HG03354 (cell line): ENCODE measurements around the gene HDAC4.

Experiments used
- ATAC-seq: cut with Tn5 transposase; IDR thresholded peaks from one replicate; pipeline ENCODE4 v1.9.1; 2021; ENCODE audit warnings: mild to moderate bottlenecking; ENCODE audit not compliant: unreplicated experiment, poor library complexity, severe bottlenecking

Gene HDAC4

DNA sequence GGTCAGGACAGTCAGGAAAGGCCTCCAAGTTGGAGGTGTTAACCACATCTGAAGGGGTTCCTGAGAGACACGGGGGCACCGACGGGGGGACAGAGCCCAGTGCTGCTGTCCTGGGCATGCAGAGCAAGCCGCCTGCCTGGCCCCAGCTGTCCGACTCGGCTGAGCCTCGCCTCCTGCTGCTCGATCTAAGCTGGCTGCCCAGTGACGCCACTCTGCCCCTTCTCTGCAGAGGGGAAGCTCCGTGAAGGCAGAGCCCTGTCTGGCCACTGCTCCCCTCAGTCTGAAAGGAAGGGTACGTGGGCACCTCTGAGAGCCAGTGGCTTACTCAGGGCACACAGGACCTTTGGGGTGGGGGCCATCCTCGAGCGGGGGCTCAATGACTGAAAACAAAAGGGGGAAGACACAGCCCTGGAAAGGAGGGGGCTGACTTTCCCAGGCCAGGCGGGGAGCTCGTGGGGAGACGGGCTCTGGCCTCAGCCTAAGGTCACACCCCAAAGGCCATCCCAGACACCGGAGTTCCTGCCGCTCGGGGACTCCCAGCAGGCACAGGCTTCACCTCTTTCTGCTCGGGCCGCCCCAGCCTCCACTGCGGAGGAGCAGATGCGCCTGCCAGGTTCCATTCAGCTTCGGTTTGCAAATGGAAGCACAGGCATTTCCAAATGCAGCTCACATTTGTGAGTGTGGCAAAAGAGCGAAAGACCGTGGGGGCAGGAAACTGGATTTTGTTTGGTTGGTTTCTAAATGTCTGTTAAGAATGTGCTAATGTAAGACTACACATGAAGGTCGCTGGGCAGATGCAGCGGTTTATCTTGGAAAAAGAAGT, 136.9 kb downstream of the HDAC4 start:
- no peak for ATAC-seq

DNA sequence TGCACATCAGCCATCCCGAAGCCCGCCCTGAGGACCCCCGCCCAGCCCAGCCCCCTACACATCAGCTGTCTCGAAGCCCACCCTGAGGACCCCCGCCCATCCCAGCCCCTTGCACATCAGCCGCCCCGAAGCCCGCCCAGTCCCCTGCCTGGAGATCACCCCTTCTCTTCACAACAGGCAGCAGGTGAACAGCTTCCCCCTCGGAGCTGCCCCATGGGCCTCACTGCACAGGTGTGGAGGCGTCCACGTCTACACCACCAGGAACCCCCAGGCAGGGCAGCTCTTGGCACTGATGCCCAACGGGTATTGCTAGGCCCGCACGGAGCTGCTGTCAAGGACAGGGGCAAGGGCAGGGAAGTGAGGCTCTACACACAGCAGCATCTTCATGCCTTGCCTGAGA, 137.6 kb downstream of the HDAC4 start:
- no peak for ATAC-seq

DNA sequence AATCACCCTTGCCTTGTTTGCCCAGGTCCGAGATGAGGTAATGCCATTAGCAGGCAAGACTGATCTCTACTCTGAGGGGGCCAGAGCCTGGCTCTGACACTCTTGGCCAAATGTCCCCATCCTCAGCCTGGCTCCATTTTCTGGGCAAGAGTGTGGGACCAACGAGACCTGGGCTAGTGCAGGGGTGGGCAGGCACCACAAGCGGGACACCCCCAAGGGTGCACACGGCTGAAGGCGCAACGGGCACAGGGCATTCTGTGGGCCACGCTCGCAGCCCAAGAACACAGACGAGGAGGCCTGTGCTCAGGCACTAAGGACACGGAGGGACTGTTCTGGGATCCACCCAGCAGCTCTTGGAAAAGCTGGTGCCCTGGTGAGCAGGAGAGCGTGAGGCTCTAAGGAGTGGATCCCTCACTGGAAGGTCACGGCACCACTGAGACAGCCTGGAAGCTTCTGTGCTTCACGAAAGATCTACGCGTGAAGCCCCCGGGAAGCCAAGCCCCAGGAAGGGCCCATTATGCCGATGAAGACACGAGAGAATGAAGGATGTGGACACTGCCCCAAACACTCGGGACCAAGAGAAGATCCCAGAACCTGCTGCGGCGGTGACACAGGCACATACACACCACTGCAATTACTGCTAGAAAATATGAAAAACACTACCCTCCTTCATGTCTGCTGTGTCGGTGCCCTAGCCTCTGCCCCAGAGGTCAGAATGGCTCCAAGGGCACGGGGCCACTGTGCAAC, 138.2 kb downstream of the HDAC4 start:
- no peak for ATAC-seq

DNA sequence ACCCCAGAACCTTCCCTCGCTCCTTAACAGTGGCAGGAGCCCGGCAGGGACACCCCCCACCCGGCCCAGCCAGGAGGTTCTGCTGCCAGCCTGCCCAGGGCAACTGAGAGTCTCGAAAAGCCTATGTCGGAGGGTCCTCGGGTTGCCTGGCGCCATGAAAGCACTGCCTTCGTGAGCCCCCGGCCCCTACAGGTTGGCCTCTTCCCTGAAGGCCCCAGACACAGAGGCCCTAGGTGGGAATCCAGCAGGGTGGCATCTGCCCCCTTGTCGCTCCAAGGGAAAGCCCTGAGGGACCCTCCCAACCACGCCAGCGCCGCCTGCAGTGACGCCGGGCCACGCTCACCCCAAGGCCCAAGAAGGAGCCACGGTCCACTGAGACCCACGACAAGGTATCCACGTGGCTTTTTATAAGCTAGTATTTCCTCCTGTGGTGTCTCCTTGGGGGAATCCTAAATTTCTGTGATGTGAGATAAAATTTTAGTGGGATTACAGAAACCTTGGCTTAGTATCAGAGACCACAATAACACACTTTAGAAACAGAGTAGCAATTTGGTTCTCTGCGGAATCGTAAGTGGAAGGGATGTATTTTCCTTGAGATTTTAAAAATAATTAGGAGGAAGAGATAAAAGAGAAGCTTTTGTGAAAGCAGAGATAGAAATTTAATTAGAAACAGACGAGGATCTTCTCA, 138.9 kb downstream of the HDAC4 start:
- ATAC-seq: no peak

DNA sequence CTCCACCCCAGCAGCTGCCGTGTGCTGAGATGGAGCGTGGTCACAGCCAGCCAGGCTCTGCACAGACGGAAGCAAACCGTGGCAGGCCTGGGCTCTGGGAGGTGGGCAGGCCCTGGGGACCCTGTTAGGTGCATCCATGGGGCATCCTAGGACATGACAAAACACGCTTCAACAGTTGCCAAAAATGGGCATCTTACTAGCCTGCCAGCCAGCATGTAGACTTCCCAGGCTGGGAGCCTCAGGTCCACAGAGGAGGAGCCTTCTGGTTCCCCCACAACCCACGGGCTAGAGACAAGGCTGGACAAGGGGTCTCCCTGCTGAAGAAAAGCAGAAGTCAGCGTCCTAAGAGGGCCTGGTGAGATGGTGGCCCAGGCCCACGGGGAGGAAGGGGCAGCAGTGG, 139.5 kb downstream of the HDAC4 start:
- no peak for ATAC-seq

DNA sequence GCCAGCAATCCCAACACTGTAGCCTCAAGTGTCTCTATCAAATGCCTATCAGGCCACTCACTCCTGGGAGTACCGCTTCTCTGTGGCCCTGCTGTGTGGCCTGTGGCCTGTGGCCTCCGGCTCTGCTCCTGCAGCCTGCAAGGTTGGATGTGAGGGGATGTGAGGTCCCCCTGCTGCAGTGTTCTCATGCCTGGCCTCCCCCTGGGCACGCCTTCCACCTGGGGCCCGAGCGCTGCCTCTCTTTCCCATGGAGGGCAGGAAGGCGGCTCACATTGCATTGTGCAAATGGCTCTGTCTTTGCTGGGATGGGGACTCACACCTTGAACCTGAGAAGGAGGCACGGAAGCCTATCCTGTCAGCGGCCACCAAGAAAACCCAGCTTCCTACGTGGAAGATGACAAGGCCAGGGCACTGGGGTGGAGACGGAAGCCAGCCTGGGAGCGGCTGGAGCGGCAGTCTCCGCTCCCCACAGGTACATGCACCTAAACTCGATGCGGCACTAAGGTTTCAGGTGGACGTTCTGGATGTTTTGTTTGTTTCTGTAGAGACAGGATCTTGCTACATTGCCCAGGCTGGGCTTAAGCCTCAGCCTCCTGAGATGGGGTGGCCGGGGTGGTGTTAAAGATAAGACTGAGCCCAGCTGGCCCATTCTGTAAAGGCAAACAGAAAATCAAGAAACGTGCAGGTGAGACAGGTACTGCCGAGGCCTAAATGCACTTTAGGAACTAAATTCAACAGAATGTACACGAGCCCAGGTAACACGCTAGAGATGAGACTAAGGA, 140.1 kb downstream of the HDAC4 start:
- ATAC-seq: no peak

DNA sequence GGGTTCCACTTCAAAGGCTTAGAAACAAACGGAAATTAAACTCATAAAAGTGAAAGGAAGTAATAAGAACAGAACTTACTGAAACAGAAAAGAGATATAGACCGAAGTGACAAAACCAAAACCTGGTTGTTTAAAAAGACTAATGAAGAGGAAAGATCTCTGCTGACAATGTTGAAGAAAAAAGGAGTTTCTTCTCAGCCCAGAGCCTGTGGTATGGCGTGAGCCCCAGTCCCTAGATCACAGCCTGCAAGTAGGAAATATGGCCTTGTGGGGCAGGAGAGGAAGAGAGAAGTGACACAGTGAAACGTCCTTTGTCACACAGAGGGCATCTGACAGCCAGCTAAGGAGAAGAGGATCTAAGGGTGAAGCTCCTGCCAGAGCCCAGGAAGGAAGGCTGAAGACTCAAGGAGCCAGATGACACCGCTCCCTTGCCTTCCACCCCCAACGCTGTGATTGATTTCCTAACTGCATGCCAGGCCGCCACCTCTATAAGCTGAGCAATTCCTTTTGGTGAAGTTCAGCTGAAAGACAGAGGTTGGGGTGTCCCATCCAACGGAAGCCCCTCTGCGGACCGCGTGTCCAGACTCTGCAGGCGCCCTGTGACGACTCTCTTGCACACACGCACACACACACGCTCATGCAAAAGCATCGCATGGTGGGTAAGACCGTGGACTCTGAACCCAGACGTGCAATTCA, 141.1 kb downstream of the HDAC4 start:
- ATAC-seq: peak; percentile 68

DNA sequence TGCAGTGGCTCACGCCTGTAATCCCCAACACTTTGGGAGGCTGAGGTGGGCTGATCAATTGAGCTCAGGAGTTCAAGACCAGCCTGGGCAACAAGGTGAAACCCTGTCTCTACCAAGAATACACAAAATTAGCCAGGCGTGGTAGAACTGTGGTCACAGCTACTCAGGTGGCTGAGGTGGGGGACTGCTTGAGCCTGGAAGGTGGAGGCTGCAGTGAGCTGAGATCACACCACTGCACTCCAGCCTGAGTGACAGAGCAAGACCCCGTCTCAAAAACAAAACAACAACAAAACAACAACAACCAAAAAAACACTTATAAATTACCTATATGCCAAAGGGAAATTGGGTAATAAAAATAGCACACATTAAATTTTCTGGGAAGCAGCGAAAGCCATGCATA, 141.6 kb downstream of the HDAC4 start:
- ATAC-seq: peak; percentile 77

DNA sequence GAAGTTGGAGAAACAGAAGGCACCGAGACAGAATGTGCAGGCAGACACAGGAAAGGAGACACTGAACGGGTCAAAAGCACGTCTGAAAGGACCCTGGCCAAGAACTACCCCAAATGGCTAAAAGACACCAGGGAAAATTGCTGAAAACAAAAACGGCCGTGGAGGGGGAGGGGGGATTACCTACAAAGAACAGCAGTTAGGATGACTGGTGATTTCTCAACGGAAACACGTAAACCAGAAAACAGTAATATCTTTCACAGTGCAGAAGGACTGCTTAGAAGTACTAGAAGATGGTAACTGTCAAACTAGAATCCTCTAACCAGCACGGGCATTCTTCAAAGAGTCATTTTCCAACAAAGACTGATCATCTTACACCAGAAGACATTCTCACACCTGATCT, 142.6 kb downstream of the HDAC4 start:
- no peak for ATAC-seq

DNA sequence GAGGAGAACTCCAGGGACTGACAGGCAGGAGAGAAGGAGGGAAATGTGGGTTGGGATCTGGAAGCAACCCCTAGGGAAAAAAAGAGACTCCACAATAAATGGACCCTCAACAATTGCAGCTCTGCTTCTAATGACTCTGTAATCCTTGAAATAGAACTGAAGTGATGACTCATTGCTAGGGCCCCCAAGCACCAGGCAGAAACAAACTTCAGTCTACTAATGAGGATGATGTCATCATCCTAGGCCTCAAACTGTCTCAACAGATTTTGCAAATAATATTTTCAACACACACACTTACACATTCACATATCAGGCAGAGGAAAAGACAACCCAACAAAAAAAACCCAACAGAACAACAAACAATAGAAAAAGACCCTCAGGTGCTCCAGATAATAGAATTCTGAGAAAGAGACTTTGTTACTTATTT, 143.3 kb downstream of the HDAC4 start:
- no peak for ATAC-seq

DNA sequence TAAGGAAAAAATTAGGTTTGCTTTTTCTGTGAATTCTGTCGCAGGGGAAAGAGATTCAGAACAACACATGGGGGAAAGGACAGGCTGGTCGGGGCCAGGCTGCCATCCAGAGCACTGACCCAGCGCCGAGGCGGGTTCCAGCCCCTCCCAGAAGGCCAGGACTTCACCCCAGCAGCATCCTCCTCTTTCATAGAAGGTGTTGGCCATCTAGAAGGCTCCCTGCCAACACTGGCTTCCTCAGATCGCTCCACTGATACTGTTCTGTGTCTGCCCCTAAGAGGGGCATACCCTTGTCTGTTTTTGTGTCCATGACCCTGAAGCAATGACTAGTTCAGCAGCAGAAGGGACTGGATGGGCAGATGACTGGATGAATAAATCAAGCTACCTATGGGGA, 144.5 kb downstream of the HDAC4 start:
- no peak for ATAC-seq

DNA sequence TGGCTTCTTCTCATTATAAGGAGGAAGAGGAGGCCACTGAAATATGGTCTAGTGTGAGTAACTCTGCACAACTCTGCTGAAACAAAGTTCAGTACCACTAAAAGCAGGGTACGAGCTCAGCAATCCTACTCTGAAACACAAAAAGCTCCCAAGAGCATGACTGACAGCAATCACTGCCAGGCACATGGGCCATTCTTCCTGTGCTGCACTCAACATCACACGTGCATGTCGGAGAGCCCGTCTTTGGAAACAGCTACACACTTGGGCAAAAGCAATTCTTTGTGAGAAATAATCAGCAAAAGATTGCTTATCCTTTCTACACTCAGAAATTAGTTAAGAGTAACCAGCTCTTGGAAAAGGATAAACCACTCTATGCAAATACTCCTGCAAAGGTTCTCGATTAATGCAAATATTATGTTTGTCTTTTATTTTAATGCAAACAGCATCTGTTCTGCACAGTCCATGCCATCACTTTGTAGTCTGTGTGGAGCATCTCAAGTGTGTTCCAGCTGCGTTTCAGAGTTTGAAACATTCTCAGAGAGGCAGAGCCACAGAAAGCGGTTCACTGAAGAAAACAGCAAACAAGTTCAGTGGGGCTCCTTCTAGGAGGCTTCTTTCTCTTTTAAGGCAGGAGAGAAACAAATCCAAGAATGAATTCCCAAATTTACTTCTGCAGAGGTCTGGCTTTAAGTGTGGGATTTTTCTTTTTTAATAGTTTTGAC, 145.0 kb downstream of the HDAC4 start:
- ATAC-seq: no peak

DNA sequence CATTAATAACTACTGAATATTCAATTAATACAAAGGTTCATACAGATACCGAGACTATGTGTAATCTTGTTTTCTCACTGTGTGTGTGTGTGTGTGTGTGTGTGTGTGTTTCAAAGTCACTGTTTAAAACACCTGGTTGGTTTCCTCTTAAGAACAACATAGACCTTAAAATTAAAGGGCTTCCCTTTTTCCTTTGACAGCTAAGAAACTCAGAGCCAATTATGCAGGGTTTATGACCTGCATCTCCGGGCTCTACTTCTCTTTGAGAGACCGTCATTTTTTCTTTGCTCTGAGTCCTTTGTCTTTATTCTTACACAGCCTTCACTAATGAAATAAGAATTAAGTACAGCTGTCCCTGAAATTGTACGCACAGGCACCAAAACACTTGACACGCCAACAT, 145.6 kb downstream of the HDAC4 start:
- ATAC-seq: no peak

DNA sequence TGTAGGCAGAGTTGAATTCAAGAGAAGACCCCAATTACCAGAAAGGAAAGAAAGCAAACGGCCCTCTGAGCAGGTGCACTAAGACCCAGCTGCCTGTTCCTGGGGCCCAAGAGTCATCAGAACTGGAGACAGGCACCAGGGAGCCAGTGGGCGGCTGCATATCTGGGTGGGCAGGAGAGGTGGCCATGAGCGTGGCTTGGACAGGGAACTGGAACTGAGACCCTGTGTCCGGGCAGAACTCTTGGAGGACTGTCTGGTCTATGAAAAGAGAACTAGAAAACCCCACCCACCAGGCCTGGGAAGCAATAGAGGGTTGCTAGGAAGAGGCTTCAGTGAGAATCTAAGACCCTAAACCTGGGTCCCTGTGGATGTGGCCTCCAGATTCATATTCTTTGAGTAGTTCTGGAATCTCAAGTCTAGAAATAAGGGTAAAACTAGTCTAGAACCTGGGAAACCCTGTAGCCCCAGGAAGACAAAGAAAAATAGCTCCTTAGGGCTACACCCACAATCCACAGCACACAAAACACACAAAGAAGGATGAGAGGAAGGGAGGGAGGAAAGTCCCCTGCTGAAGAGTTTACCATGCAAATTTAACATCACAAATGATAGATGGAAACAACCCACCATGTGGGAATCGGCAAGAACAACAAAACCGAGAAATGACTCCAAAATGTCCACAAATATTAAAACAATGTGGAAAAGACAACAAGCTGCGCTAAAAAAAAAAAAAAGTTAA, 147.0 kb downstream of the HDAC4 start:
- peak; percentile 20 for ATAC-seq

DNA sequence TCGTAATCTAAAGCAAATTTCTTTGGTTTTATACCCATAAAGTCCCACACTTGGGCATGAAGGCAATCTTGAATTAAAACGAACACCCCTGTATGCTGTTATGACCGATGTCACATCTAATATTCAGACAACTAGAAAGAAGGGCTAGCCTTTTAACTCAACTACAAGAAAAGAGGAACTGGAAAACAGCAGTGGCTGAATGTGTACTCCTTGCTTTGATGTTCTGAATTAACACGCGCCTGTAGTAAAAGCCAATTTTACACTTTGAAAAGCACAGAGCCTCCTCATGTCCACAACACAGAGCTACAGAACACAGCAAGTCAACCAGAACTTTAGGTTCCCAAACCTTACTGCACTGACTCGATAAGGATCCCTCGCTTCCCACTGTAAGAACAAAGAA, 147.6 kb downstream of the HDAC4 start:
- ATAC-seq: peak; percentile 78

DNA sequence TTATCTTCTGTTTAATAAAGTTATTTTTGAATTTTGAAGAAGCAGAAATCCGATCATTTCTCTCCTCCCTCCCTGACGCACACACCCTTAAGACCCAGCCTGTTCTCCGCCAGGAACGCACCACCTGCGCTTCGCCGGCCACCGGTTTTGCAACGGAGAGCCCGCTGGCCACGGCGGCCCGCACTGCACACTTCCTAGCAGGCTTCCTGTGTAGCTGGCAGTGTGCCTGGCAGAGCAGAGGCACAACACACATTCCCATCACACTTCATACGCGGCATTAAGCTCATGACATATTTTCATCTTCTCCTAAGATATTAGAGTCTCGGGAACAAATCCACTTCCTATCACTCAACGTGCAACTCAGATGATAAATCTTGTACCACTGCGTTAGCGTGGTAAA, 148.0 kb downstream of the HDAC4 start:
- ATAC-seq: peak; percentile 18

DNA sequence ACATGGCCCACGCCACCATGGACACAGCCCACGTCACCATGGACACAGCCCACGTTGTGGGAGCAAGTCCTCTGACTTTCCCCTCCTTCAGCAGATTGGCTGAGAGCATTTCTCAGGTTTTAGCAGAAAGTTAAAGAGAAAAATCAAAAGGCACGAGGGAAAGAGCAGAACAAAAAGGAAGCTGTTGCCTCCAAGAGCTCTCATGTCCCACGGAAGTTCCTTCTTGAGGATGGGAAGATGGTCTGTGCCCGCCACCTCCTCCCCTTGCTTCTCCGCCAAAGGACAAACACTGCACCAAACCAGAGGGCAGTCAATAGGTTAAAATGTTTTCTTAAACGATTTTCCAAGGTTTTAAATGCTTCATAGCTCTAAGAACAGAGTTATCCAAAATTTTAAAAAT, 148.4 kb downstream of the HDAC4 start:
- no peak for ATAC-seq

DNA sequence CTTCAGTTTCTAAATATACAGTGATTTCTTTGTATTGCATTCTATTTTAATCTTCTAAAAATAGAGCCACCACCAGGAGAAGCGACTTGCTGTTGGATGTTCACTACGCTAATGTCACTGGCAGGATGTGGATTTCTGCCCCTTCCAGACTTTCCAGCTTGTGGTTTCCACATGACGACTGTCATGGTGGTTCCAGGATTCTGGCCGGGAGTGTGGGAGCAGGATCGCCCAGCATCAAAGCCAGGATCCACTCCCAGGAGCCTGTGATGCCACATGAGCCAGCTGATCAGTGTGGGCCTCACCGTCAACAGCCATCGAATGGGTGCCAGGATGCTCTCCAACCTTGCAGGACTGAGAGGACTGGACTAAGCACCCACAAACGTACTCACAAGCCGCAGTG, 148.8 kb downstream of the HDAC4 start:
- ATAC-seq: no peak
